BE2C (cell line): Measurements from ENCODE around the gene NEGR1.

Source experiments
- DNase-seq: peaks from one replicate; pipeline ENCODE4 v3.0.0-alpha.2; 2020
- H3K27me3 ChIP-seq: fragments of 250-450 bp; sonication (Bioruptor Pico); 2 replicates; pipeline ENCODE4 v1.5.1; 2020; ENCODE audit warnings: mild to moderate bottlenecking
- H3K36me3 ChIP-seq: fragments of 250-450 bp; sonication (Bioruptor Pico); 2 replicates; pipeline ENCODE4 v1.5.1; 2020; ENCODE audit warnings: mild to moderate bottlenecking
- H3K4me1 ChIP-seq: fragments of 250-450 bp; sonication (Bioruptor Pico); 2 replicates; pipeline ENCODE4 v1.5.1; 2020
- H3K4me3 ChIP-seq: 2 replicates; pipeline ENCODE4 v1.5.1; 2011; ENCODE audit warnings: low read depth, low read length
- H3K9me3 ChIP-seq: fragments of 250-450 bp; sonication (Bioruptor Pico); 2 replicates; pipeline ENCODE4 v1.5.1; 2020
- TF ChIP-seq, protein P1 (sequence below): IDR thresholded peaks from 2 replicates; pipeline ENCODE4 v1.5.1; 2012; ENCODE audit warnings: mild to moderate bottlenecking, low read depth, low read length

NEGR1 gene

DNA sequence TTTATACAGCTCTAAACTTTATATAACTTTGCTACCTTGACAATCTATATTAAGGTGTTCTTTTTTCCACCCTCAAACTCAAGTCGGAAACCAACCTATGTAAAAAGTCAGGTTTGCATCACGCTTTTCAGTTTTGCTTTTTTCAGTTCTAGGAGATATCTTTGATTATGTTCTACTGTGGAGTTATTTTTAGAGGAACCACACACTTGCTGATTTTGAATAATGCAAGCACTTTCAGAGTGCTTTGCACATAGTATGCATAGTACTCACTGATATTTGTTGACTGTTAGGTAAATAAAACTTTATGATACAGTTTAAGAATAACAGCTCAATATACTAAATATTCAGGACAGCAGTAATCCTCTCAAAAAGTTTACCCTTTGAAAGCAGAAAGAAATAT lies 637.3 kb downstream of the NEGR1 start:
- Histone ChIP-seq H3K36me3 (no peaks in the 10 kb centered on the region), H3K9me3 (no peaks in the 10 kb centered on the region), H3K4me3 (no peak overlapping the region), H3K27me3 (no peaks in the 10 kb centered on the region), H3K4me1 (no peaks in the 10 kb centered on the region)
- no peak for DNase-seq
- TF ChIP-seq, protein P1, sequence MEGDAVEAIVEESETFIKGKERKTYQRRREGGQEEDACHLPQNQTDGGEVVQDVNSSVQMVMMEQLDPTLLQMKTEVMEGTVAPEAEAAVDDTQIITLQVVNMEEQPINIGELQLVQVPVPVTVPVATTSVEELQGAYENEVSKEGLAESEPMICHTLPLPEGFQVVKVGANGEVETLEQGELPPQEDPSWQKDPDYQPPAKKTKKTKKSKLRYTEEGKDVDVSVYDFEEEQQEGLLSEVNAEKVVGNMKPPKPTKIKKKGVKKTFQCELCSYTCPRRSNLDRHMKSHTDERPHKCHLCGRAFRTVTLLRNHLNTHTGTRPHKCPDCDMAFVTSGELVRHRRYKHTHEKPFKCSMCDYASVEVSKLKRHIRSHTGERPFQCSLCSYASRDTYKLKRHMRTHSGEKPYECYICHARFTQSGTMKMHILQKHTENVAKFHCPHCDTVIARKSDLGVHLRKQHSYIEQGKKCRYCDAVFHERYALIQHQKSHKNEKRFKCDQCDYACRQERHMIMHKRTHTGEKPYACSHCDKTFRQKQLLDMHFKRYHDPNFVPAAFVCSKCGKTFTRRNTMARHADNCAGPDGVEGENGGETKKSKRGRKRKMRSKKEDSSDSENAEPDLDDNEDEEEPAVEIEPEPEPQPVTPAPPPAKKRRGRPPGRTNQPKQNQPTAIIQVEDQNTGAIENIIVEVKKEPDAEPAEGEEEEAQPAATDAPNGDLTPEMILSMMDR: no peak

DNA sequence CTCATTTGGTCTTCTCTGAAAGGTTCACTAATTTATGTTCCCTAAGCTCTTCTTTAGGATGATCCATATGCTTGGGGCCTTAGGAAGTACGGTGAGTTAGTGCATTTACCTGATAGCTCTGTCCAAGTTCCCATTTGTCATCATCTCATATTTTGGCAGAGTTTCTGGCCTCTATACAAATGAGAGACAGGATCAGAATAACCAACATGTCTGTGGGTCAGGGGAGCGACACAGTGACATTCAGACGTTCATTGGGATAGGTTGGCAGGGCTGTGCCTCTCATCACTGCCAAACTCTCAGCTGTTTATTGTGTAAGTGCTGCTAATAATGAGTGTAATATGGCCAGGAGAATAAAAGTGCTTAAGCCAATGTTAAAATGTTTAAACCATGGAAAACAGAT lies 640.4 kb downstream of the NEGR1 start:
- no peak overlapping the region for H3K4me3 ChIP-seq
- H3K4me1 ChIP-seq: no peaks in the 10 kb centered on the region
- no peaks in the 10 kb centered on the region for H3K36me3 ChIP-seq
- DNase-seq: no peak
- H3K9me3 ChIP-seq: no peaks in the 10 kb centered on the region
- TF ChIP-seq, protein P1: no peak
- H3K27me3 ChIP-seq: no peaks in the 10 kb centered on the region

DNA sequence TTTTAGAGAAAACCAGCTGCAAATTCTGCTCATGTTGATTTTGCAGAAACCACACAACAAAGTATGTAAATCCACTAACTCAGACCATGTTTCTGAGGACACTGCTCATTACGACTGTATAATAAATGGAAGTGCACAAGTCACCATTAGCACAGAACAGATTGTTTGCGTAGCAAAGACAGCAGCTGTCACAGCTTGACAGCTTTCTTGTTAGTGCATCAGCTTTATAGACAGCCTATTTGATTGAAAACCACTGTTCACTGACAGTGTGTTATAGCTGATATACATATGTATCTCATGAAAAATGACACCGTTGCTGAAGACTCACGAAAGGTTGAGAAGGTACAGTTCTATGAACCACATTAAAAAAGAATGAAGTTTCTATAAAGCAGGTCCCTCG lies 641.3 kb downstream of the NEGR1 start:
- H3K27me3 ChIP-seq: no peaks in the 10 kb centered on the region
- no peaks in the 10 kb centered on the region for H3K9me3 ChIP-seq
- no peaks in the 10 kb centered on the region for H3K36me3 ChIP-seq
- TF ChIP-seq, protein P1: no peak
- no peak for DNase-seq
- H3K4me3 ChIP-seq: no peak overlapping the region
- H3K4me1 ChIP-seq: no peaks in the 10 kb centered on the region

DNA sequence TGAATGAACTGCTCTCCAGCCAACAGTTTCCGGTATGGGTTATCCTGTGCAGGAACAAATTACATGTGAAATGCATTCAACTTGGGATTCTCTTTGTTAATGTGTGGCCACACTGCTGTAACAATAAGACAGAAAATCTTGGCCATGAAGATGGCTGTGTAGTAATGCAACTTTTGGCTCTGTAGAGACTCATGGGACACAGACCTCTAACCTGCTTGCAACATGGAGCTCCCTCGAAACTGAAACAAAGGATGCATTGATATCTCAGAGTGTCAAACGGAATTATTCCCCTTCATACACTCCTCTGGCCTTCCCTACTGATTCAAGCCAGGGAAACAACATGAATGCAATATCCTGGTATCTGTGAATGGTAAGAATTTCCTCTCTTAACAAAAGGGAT lies 642.2 kb downstream of the NEGR1 start:
- no peaks in the 10 kb centered on the region for H3K9me3 ChIP-seq
- DNase-seq: no peak

DNA sequence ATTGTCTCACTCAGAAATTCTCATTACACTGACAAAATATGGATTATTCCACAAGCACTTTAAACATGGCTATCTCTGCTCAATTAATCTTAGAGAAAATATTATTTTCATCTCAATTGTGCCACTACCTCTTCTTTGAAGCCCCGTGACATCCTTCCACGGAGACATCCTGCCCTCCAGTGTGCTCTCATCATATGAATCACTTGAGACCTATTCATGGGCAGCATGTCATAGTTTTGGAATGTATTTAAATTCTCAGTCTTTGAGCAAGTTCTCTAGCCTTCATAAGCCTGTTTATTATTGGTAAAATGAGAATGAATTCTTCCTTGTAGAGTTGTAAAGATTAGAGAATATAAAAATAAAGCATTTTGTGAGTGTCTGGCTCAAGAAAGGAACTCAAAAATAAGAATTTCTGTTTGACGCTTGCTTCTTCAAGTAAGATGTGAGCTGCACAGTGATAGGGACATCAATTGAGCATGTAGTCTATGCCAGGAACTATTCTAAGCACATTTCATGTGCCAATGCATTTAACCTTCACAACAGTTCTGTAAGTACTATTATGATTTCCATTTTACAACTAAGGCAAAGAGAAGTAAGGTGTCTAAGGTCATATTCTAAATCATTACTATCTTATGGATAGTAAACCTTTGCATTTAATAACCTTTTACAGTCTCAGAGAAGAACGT lies 644.1 kb downstream of the NEGR1 start:
- Histone ChIP-seq H3K4me1 (no peaks in the 10 kb centered on the region), H3K36me3 (no peaks in the 10 kb centered on the region), H3K9me3 (no peaks in the 10 kb centered on the region), H3K4me3 (no peak overlapping the region), H3K27me3 (no peaks in the 10 kb centered on the region)
- TF ChIP-seq, protein P1: no peak
- DNase-seq: no peak

More for the DNA sequence above, 642.2 kb downstream of the NEGR1 start:
- Histone ChIP-seq H3K4me3 (no peak overlapping the region), H3K4me1 (no peaks in the 10 kb centered on the region), H3K27me3 (no peaks in the 10 kb centered on the region), H3K36me3 (no peaks in the 10 kb centered on the region)
- TF ChIP-seq, protein P1: no peak

DNA sequence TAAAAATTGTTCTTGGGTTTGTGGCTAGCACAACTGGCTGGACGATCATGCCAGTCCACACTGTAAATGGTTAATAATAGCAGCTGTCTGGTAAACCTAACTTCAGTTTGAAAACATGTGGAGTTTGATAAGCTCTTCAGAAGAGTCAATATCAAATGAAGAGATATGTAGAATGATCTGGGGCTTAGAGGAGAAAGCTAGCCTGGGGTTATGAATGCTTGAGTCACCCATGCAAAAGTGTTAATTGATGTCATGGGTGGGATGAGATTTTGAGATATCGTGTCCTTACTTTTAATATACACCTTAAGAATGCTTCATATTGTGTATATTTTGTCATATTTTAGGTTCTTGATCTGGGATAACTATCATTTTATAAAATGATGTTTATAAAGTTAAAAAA lies 646.8 kb downstream of the NEGR1 start:
- Histone ChIP-seq H3K4me1 (no peaks in the 10 kb centered on the region), H3K4me3 (no peak overlapping the region), H3K36me3 (no peaks in the 10 kb centered on the region), H3K9me3 (no peaks in the 10 kb centered on the region), H3K27me3 (no peaks in the 10 kb centered on the region)
- TF ChIP-seq, protein P1: no peak
- no peak for DNase-seq
